A549 (cell line): Measurements from ENCODE around the gene MEOX1. TPM values are rescaled to one million over a fixed set of nuclear protein-coding genes. Genes with fewer than 3 reads are reported as not detected.

Experiments used
- ATAC-seq, 2 experiments: fragments of 200-7000 bp in 1 of 2; fragments of >200 bp in 1 of 2; cut with Nextera tagmentation in 1 of 2; cut with Tn5 transposase in 1 of 2; 3 replicates each; pipeline versions ENCODE4 v1.8.0 to v1.9.1; 2018 to 2020; ENCODE audit warnings: mild to moderate bottlenecking in 1 of 2, moderate library complexity in 1 of 2
- CTCF ChIA-PET: fragments of 300-600 bp; sonication (Branson Sonifier 250); formaldehyde crosslinking; extraction: SDS; loops from one replicate; lab custom pipeline; 2021; ENCODE audit warnings: antibody characterized with exemption, inconsistent platforms; lab: Yijun Ruan, JAX
- POLR2A ChIA-PET: fragments of 350-600 bp; formaldehyde crosslinking; extraction: SDS; loops from one replicate; lab custom pipeline; 2021; ENCODE audit warnings: antibody characterized with exemption, inconsistent platforms; lab: Yijun Ruan, JAX
- DNase-seq, 2 experiments: peaks; one replicate each; pipeline versions ENCODE4 v3.0.0 to v3.0.0-alpha.2; 2011 to 2016; ENCODE audit warnings: low read depth in 1 of 2, low spot score in 1 of 2
- FAIRE-seq: peaks from 2 replicates; lab custom pipeline; 2011; peaks lifted over from hg19 to GRCh38; lab: Jason Lieb, UNC
- H3K27ac ChIP-seq, 2 experiments: fragments of >200 bp; sonication (Bioruptor Twin); formaldehyde crosslinking; 3 replicates each; pipeline ENCODE4 v1.5.1; 2016 to 2017
- H3K4me1 ChIP-seq: fragments of >200 bp; sonication (Bioruptor Twin); formaldehyde crosslinking; 3 replicates; pipeline ENCODE4 v1.6.1; 2016
- H3K4me2 ChIP-seq: fragments of >200 bp; sonication (Bioruptor Twin); formaldehyde crosslinking; 3 replicates; pipeline ENCODE4 v1.6.1; 2016
- H3K4me3 ChIP-seq: fragments of >200 bp; sonication (Bioruptor Twin); formaldehyde crosslinking; 3 replicates; pipeline ENCODE4 v1.5.1; 2016
- H3K9me3 ChIP-seq: fragments of >200 bp; sonication (Bioruptor Twin); formaldehyde crosslinking; 3 replicates; pipeline ENCODE4 v1.6.1; 2016
- BCL3 ChIP-seq: fragments of >200 bp; sonication (Bioruptor Twin); formaldehyde crosslinking; IDR thresholded peaks from 3 replicates; pipeline ENCODE4 v1.6.1; 2016
- CBX2 ChIP-seq: fragments of 200-600 bp; sonication (generic); IDR thresholded peaks from 2 replicates; pipeline ENCODE4 v1.6.1; 2016; ENCODE audit warnings: low read depth, mild to moderate bottlenecking, borderline replicate concordance
- CEBPB ChIP-seq, 2 experiments: fragments of >200 bp in 1 of 2; sonication (Bioruptor Twin) in 1 of 2; formaldehyde crosslinking in 1 of 2; IDR thresholded peaks; 2 replicates each; pipeline ENCODE4 v1.6.1; 2012 to 2016
- CHD2 ChIP-seq: fragments of 150-350 bp; IDR thresholded peaks from 2 replicates; pipeline ENCODE4 v1.6.1; 2014; ENCODE audit warnings: low read length; ENCODE audit not compliant: partially characterized antibody
- CHD4 ChIP-seq: fragments of 200-600 bp; sonication (generic); IDR thresholded peaks from 2 replicates; pipeline ENCODE4 v1.6.1; 2016; ENCODE audit warnings: antibody characterized with exemption, mild to moderate bottlenecking, borderline replicate concordance
- ELK1 ChIP-seq: fragments of 150-350 bp; IDR thresholded peaks from 2 replicates; pipeline ENCODE4 v1.6.1; 2014; ENCODE audit warnings: low read depth, mild to moderate bottlenecking, low read length
- EP300 ChIP-seq, 2 experiments: fragments of >200 bp; sonication (Bioruptor Twin); formaldehyde crosslinking; IDR thresholded peaks; 2 replicates in 1 of 2; 3 replicates in 1 of 2; pipeline ENCODE4 v1.6.1; 2016 to 2017
- FOSL2 ChIP-seq, 2 experiments: fragments of 450-650 bp in 1 of 2; fragments of >200 bp in 1 of 2; sonication (Bioruptor Twin) in 1 of 2; formaldehyde crosslinking; IDR thresholded peaks; 2 replicates each; pipeline versions ENCODE4 v1.5.0 to v1.6.1; 2016 to 2020; ENCODE audit warnings: mild to moderate bottlenecking in 1 of 2, moderate library complexity in 1 of 2
- FOXS1 ChIP-seq: fragments of 250-450 bp; sonication (Bioruptor Pico); IDR thresholded peaks from 2 replicates; pipeline ENCODE4 v1.5.0; 2020; ENCODE audit warnings: mild to moderate bottlenecking, moderate library complexity
- HOXA7 ChIP-seq: fragments of 250-450 bp; sonication (Bioruptor Pico); IDR thresholded peaks from 2 replicates; pipeline ENCODE4 v1.5.0; 2020; ENCODE audit warnings: mild to moderate bottlenecking, moderate library complexity
- JUNB ChIP-seq: fragments of >200 bp; sonication (Bioruptor Twin); formaldehyde crosslinking; IDR thresholded peaks from 2 replicates; pipeline ENCODE4 v1.6.1; 2016
- KDM5A ChIP-seq: fragments of 200-600 bp; sonication (generic); IDR thresholded peaks from 2 replicates; pipeline ENCODE4 v1.6.1; 2016; ENCODE audit warnings: antibody characterized with exemption, mild to moderate bottlenecking
- MAZ ChIP-seq: fragments of 150-350 bp; IDR thresholded peaks from 2 replicates; pipeline ENCODE4 v1.6.1; 2014; ENCODE audit warnings: antibody characterized with exemption, low read depth, low read length, borderline replicate concordance
- RARB ChIP-seq: fragments of 250-450 bp; sonication (Bioruptor Pico); IDR thresholded peaks from 2 replicates; pipeline ENCODE4 v1.8.0; 2021; ENCODE audit warnings: mild to moderate bottlenecking, moderate library complexity
- TFCP2L1 ChIP-seq: fragments of 250-450 bp; sonication (Bioruptor Pico); IDR thresholded peaks from 2 replicates; pipeline ENCODE4 v1.5.0; 2021; ENCODE audit warnings: mild to moderate bottlenecking
- ZFP36 ChIP-seq: fragments of 450-650 bp; IDR thresholded peaks from 2 replicates; pipeline ENCODE4 v1.6.1; 2014; ENCODE audit warnings: borderline replicate concordance; ENCODE audit not compliant: partially characterized antibody
- ZSCAN20 ChIP-seq: fragments of 250-450 bp; sonication (Bioruptor Pico); IDR thresholded peaks from 2 replicates; pipeline ENCODE4 v1.8.0; 2022; ENCODE audit warnings: mild to moderate bottlenecking, moderate library complexity
- WGBS: methylation state at CpG from one replicate; pipeline ENCODE4 v1.1.6; 2017; ENCODE audit errors: missing lambda C conversion rate; 5-methylcytosine and 5-hydroxymethylcytosine counted together
- polyA plus RNA-seq, 4 experiments: library from polyadenylated mRNA; depleted of rRNA in 3 of 4; stranded (reverse); fragments of >200 nt; fragmentation: RNase III in 1 of 4; extraction: RNeasy Plus Mini Kit Qiagen cat#74134 plus additional on column Dnase treatment in 1 of 4; gene quantifications; 2 replicates in 3 of 4; 3 replicates in 1 of 4; pipeline ENCODE4 v1.2.3, GENCODE V29; 2011 to 2017
- small RNA-seq, 6 experiments: library from RNA; depleted of rRNA; stranded (forward); fragments of <200 nt; gene quantifications; one replicate each; pipeline ENCODE3, GENCODE V24; 2012
- TF ChIP-seq, protein P1 (sequence below): IDR thresholded peaks from 2 replicates; pipeline ENCODE4 v1.6.1; 2012
- TF ChIP-seq, protein P2 (sequence below): fragments of >200 bp; sonication (Bioruptor Twin); formaldehyde crosslinking; IDR thresholded peaks from 3 replicates; pipeline ENCODE4 v1.5.1; 2016

MEOX1 gene
- polyA plus RNA-seq, 2 of the 4 experiments (the other 2 are of a cell fraction) = not detected

DNA sequence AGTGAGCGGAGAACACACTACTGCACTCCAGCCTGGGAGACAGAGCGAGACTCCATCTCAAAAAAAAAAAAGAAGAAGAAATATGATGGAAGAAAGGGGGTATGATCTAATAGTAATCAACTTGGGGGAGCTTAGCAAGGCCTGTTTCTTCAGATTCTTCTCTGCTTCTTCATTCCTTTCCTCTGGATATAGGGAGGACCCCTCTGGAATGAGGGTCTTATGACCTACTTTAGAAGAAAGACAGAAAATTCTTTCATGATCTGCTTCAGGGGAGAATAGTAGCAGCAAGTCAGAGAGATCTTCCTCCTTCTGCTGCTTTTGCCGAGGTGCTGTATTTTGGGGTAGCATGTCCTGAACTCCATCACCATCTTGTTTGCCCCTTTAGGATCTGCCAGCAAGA, 70.7 kb downstream of the MEOX1 start:
- no peak overlapping the region for H3K4me2 ChIP-seq
- POLR2A ChIA-PET = interaction anchor here (0.6 kb wide), 1 partner anchor 12 kb away, joined by 4 read pairs; no protein-coding TSS in a partner anchor

More for the DNA sequence above, 70.7 kb downstream of the MEOX1 start:
- Histone ChIP-seq H3K4me1 (no peaks in the 10 kb centered on the region), H3K4me3 (no peak overlapping the region), H3K9me3 (no peaks in the 10 kb centered on the region), H3K27ac (peak overlapping the region in 1 of 2 experiments; percentile 35; a peak in 1 of 6 replicates)
- CTCF ChIA-PET = interaction anchor here (0.8 to 5.7 kb wide), 9 partner anchors 8 to 169 kb away, joined by 3 to 36 read pairs (median 5); no protein-coding TSS in a partner anchor
- DNase-seq = no peak
- no peak for ATAC-seq
- 91% methylated on average over 3 of the region's 3 CpGs for WGBS
- FAIRE-seq = no peak
- TF ChIP-seq HOXA7 (CRISPR knock-in tag) = no peak
- no peak for TF ChIP-seq ZFP36
- TF ChIP-seq CEBPB (IDR thresholded peaks at IDR 0.05) = no peak
- TF ChIP-seq MAZ = no peak
- TF ChIP-seq EP300 (IDR thresholded peaks at IDR 0.05) = no peak
- TF ChIP-seq KDM5A = no peak
- TF ChIP-seq ZSCAN20 = no peak
- TF ChIP-seq CHD2 = no peak
- TF ChIP-seq, protein P1, sequence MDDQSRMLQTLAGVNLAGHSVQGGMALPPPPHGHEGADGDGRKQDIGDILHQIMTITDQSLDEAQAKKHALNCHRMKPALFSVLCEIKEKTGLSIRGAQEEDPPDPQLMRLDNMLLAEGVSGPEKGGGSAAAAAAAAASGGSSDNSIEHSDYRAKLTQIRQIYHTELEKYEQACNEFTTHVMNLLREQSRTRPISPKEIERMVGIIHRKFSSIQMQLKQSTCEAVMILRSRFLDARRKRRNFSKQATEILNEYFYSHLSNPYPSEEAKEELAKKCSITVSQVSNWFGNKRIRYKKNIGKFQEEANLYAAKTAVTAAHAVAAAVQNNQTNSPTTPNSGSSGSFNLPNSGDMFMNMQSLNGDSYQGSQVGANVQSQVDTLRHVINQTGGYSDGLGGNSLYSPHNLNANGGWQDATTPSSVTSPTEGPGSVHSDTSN = no peak
- TF ChIP-seq, protein P2, sequence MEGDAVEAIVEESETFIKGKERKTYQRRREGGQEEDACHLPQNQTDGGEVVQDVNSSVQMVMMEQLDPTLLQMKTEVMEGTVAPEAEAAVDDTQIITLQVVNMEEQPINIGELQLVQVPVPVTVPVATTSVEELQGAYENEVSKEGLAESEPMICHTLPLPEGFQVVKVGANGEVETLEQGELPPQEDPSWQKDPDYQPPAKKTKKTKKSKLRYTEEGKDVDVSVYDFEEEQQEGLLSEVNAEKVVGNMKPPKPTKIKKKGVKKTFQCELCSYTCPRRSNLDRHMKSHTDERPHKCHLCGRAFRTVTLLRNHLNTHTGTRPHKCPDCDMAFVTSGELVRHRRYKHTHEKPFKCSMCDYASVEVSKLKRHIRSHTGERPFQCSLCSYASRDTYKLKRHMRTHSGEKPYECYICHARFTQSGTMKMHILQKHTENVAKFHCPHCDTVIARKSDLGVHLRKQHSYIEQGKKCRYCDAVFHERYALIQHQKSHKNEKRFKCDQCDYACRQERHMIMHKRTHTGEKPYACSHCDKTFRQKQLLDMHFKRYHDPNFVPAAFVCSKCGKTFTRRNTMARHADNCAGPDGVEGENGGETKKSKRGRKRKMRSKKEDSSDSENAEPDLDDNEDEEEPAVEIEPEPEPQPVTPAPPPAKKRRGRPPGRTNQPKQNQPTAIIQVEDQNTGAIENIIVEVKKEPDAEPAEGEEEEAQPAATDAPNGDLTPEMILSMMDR = no peak
- TF ChIP-seq TFCP2L1 (CRISPR knock-in tag) = no peak
- TF ChIP-seq CBX2 = no peak
- TF ChIP-seq CHD4 = no peak
- TF ChIP-seq ELK1 = no peak
- TF ChIP-seq FOXS1 = no peak
- no peak for TF ChIP-seq FOSL2 (IDR thresholded peaks at IDR 0.05)
- no peak for TF ChIP-seq FOSL2 (CRISPR knock-in tag; IDR thresholded peaks at IDR 0.05)
- no peak for TF ChIP-seq RARB (CRISPR knock-in tag)
- TF ChIP-seq BCL3 = no peak
- no peak for TF ChIP-seq JUNB

Small RNA genes within 50 kb of the gene (small RNA-seq; reads per million reads assigned to genes)
- gene RF00017 = 0 reads per million in 6 experiments

Other genes with a start within 250 kb of the MEOX1 start
- 66.0 and 70.4 TPM in 2 replicates for gene DHX8, start 177.9 kb downstream of the MEOX1 start, polyA plus RNA-seq (2011; rRNA removed)
- gene DHX8, start 177.9 kb downstream of the MEOX1 start, polyA plus RNA-seq (2017; fragmentation: RNase III; extraction: RNeasy Plus Mini Kit Qiagen cat#74134 plus additional on column Dnase treatment) = 32.0 to 33.9 TPM (median 33.2 TPM) in 3 replicates
- 39.1 and 42.5 TPM in 2 replicates for gene ETV4, start 115.6 kb downstream of the MEOX1 start, polyA plus RNA-seq (2011; rRNA removed)
- gene ETV4, start 115.6 kb downstream of the MEOX1 start, polyA plus RNA-seq (2017; fragmentation: RNase III; extraction: RNeasy Plus Mini Kit Qiagen cat#74134 plus additional on column Dnase treatment) = 14.0 to 21.4 TPM (median 18.5 TPM) in 3 replicates
- 0.03 TPM in 1 of 2 replicates, not detected in the other for gene SOST, start 96.9 kb upstream of the MEOX1 start, polyA plus RNA-seq (2011; rRNA removed)
- 0.05 to 0.07 TPM (median 0.05 TPM) in 3 replicates for gene SOST, start 96.9 kb upstream of the MEOX1 start, polyA plus RNA-seq (2017; fragmentation: RNase III; extraction: RNeasy Plus Mini Kit Qiagen cat#74134 plus additional on column Dnase treatment)
- 60.2 and 62.2 TPM in 2 replicates for gene DUSP3, start 117.1 kb upstream of the MEOX1 start, polyA plus RNA-seq (2011; rRNA removed)
- gene DUSP3, start 117.1 kb upstream of the MEOX1 start, polyA plus RNA-seq (2017; fragmentation: RNase III; extraction: RNeasy Plus Mini Kit Qiagen cat#74134 plus additional on column Dnase treatment) = 54.7 to 60.0 TPM (median 57.2 TPM) in 3 replicates
- gene CFAP97D1, start 118.5 kb upstream of the MEOX1 start, polyA plus RNA-seq (2011; rRNA removed) = 0.04 TPM in 1 of 2 replicates, not detected in the other
- 0.03 to 0.04 TPM in 2 of 3 replicates, not detected in the other for gene CFAP97D1, start 118.5 kb upstream of the MEOX1 start, polyA plus RNA-seq (2017; fragmentation: RNase III; extraction: RNeasy Plus Mini Kit Qiagen cat#74134 plus additional on column Dnase treatment)
- 15.5 and 20.3 TPM in 2 replicates for gene MPP3, start 171.2 kb upstream of the MEOX1 start, polyA plus RNA-seq (2011; rRNA removed)
- 21.4 to 27.4 TPM (median 25.3 TPM) in 3 replicates for gene MPP3, start 171.2 kb upstream of the MEOX1 start, polyA plus RNA-seq (2017; fragmentation: RNase III; extraction: RNeasy Plus Mini Kit Qiagen cat#74134 plus additional on column Dnase treatment)
- gene CD300LG, start 185.3 kb upstream of the MEOX1 start, polyA plus RNA-seq (2011; rRNA removed) = not detected in 2 replicates
- gene CD300LG, start 185.3 kb upstream of the MEOX1 start, polyA plus RNA-seq (2017; fragmentation: RNase III; extraction: RNeasy Plus Mini Kit Qiagen cat#74134 plus additional on column Dnase treatment) = not detected in 3 replicates
- gene MPP2, start 245.6 kb upstream of the MEOX1 start, polyA plus RNA-seq (2011; rRNA removed) = 3.8 and 4.1 TPM in 2 replicates
- 3.4 to 4.2 TPM (median 3.7 TPM) in 3 replicates for gene MPP2, start 245.6 kb upstream of the MEOX1 start, polyA plus RNA-seq (2017; fragmentation: RNase III; extraction: RNeasy Plus Mini Kit Qiagen cat#74134 plus additional on column Dnase treatment)